K562 (cell line): ENCODE results near the gene SMYD2. TPM values are rescaled to one million over a fixed set of nuclear protein-coding genes. Genes with fewer than 3 reads are reported as not detected.

Source experiments
- EP300 ChIP-seq: IDR thresholded peaks from 2 replicates; pipeline ENCODE4 v1.6.1; 2012; ENCODE audit warnings: low read length, improper control_type of control experiment
- JUND ChIP-seq, 2 experiments: IDR thresholded peaks; 2 replicates in 1 of 2; 3 replicates in 1 of 2; pipeline ENCODE4 v1.6.1; 2011; ENCODE audit warnings: borderline replicate concordance in 2 of 2, low read depth in 2 of 2, low read length in 2 of 2, improper control_type of control experiment in 1 of 2, missing biosample characterization in 1 of 2, missing genetic modification characterization in 1 of 2, missing genetic modification reagents in 1 of 2
- SPI1 ChIP-seq: IDR thresholded peaks from 2 replicates; pipeline ENCODE4 v1.6.1; 2011; ENCODE audit warnings: low read depth, low read length, control low read depth, borderline replicate concordance
- TCF3 ChIP-seq: sonication (generic); formaldehyde crosslinking; IDR thresholded peaks from 2 replicates; pipeline ENCODE4 v1.4.0; 2020; ENCODE audit warnings: mild to moderate bottlenecking, missing genetic modification reagents
- ZHX1 ChIP-seq: fragments of 150-350 bp; conservative IDR thresholded peaks from 2 replicates; pipeline ENCODE4 v1.6.1; 2014; ENCODE audit warnings: low read length
- ZKSCAN8 ChIP-seq: fragments of 200-800 bp; sonication (Bioruptor generic); IDR thresholded peaks from 2 replicates; pipeline ENCODE4 v1.6.1; 2016; ENCODE audit warnings: missing genetic modification characterization, missing compliant biosample characterization
- ZNF644 ChIP-seq: fragments of 200-800 bp; sonication (Bioruptor generic); IDR thresholded peaks from 2 replicates; pipeline ENCODE4 v1.6.1; 2016; ENCODE audit warnings: low read depth, missing genetic modification characterization, missing compliant biosample characterization
- polyA plus RNA-seq, 8 experiments: library from polyadenylated mRNA; depleted of rRNA in 4 of 8; stranded (reverse) in 5 of 8; unstranded in 3 of 8; fragments of >200 nt; fragmentation: Nextera tagmentation in 2 of 8; fragmentation: Illumina TruSeq in 1 of 8; extraction: Ambion mirVana in 2 of 8; extraction: Trizol in 1 of 8; gene quantifications; 2 replicates each; pipeline versions ENCODE4 v1.2.1 to v1.2.3, GENCODE V29; 2011 to 2014; ENCODE audit warnings: inconsistent platforms in 1 of 8, missing spikeins in 1 of 8
- total RNA-seq, 7 experiments: library from RNA; depleted of rRNA in 6 of 7; stranded (reverse); fragments of >200 nt in 6 of 7; fragmentation: Illumina TruSeq in 2 of 7; extraction: Trizol in 2 of 7; gene quantifications; 2 replicates each; pipeline versions ENCODE4 v1.2.1 to v1.2.3, GENCODE V29; 2011 to 2021; ENCODE audit warnings: low replicate concordance in 1 of 7
- TF ChIP-seq, protein P1 (sequence below), 2 experiments: fragments of 450-650 bp in 1 of 2; sonication (generic) in 1 of 2; formaldehyde crosslinking in 1 of 2; IDR thresholded peaks in 1 of 2; conservative IDR thresholded peaks in 1 of 2; 2 replicates each; pipeline versions ENCODE4 v1.6.1 to v1.8.1; 2016 to 2023; ENCODE audit warnings: mild to moderate bottlenecking in 2 of 2, moderate library complexity in 2 of 2, inconsistent platforms in 1 of 2, missing genetic modification reagents in 1 of 2

Gene SMYD2
- total and polyA plus RNA-seq, 9 of the 15 experiments (the other 6 are each of a cell fraction or from before 2014, with no cell fraction given): 13.8 to 81.3 (median 39.9) TPM

DNA sequence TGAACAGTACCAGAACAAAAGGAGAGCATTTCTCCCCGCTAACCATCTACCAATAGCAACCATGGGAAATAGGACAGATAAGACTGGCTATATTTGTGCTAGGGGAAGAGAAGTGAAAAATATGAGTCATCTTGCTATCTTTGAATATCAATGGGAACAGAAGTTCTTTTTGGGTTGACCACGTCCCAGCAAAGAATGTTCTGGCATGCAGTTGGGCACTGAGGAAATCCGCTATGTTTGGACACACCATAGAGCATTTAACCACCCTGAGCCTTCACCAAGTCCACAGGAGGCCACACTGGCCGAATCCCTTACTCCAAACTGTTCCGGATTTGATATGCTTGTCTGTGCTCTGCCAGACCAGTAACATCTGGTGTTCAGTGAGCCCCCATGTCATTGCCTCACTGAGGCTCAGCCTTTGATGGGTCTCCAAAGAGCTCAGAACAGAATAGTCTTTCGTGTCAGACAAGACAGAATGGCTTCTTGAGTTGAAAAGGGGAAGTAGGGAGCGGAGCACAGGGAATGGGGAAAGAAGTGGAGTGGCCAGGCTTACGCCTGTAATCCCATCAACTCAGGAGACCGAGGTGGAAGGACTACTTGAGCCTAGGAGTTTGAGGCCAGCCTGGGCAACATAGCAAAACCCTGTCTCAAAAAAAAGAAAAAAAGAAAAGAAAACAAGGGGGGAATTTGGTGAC, 81.4 kb downstream of the SMYD2 start (continued):
- TF ChIP-seq TCF3 (CRISPR knock-in tag): peak; percentile 33
- peak; percentile 96 for TF ChIP-seq SPI1
- 0 out of 2 replicates have a peak, but pooled peaks have one; percentile 38 for TF ChIP-seq ZNF644
- 0 out of 2 replicates have a peak, but pooled peaks have one; percentile 31 for TF ChIP-seq ZKSCAN8 (CRISPR knock-in tag)
- no peak for TF ChIP-seq ZHX1
- TF ChIP-seq, protein P1, sequence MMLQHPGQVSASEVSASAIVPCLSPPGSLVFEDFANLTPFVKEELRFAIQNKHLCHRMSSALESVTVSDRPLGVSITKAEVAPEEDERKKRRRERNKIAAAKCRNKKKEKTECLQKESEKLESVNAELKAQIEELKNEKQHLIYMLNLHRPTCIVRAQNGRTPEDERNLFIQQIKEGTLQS (IDR thresholded peaks at IDR 0.05): peak; percentile 74
- TF ChIP-seq, protein P1 (CRISPR knock-in tag; conservative IDR thresholded peaks at IDR 0.05): no peak
- TF ChIP-seq EP300: no peak
- TF ChIP-seq JUND (IDR thresholded peaks at IDR 0.05; ENCODE audit: borderline replicate concordance, low read depth, low read length): peak; percentile 84
- TF ChIP-seq JUND (tag; IDR thresholded peaks at IDR 0.05; ENCODE audit: borderline replicate concordance, low read depth, low read length): peak; percentile 84; the same call in 2 of the 3 replicates
